DMS53 treated with DMSO at 0.1 percent for 48 hours (cell line): ENCODE results near the gene HSPA14.
"Not testable (repeated sequence)": the region's sequence is repeated elsewhere in the genome, so short reads cannot be mapped to it uniquely, and the experiment has no call there.

Experiments
- DNase-seq: peaks from one replicate; lab custom pipeline; 2025; ENCODE audit not compliant: unreplicated experiment; lab: John Stamatoyannopoulos, UW

The HSPA14 gene, protein sequence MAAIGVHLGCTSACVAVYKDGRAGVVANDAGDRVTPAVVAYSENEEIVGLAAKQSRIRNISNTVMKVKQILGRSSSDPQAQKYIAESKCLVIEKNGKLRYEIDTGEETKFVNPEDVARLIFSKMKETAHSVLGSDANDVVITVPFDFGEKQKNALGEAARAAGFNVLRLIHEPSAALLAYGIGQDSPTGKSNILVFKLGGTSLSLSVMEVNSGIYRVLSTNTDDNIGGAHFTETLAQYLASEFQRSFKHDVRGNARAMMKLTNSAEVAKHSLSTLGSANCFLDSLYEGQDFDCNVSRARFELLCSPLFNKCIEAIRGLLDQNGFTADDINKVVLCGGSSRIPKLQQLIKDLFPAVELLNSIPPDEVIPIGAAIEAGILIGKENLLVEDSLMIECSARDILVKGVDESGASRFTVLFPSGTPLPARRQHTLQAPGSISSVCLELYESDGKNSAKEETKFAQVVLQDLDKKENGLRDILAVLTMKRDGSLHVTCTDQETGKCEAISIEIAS

DNA sequence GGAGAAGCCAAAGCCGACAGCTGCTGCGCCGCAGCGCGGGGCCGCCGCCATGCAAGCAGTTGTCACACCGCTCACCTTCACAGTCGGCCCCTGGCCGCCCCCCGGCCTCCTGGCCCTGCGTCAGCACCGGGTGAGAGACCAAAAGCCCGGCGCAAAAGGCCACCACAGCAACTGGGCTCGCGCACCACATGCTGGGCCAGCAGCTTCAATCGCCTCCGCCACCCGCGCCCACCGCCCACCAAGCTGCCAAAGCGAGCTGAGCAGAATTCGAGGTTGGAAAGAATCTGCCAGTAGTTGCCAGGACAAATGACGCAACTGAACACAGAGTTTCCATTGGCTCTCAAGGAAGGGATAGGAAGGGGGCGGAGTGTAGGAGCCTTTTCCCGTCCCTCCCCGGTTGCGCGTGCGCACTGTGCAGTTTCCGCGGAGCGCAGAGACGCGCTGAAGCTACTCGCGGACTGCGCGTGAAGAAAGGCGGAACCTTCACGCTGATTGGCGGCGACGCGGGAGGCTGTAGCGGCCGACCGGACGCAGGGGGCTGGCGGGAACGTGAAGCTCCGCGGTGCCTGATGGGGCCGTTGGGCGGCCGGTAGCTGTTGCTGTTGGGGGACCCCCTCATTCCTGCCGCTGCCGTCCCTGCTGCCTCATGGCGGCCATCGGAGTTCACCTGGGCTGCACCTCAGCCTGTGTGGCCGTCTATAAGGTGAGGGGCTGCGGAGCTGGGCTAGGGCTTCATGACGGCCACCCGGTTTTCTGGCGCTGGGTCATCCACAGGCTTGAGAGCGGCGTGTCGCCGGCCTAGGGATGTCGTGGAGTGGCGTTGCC, at the start of gene HSPA14, which contains the start of the genes CDNF and MSANTD7:
HSPA14 (plus strand) TSS at position 550 of the 825 bp plus-strand sequence; CDS start at position 647, 97 bp downstream.
CDNF (minus strand) TSS at position 281 of the 825 bp plus-strand sequence; CDS start at position 190, 91 bp downstream.
MSANTD7 (plus strand) TSS at position 550 of the 825 bp plus-strand sequence. CDS start 3,979 bp downstream, outside the sequence.
- peak; percentile 100 for DNase-seq

DNA sequence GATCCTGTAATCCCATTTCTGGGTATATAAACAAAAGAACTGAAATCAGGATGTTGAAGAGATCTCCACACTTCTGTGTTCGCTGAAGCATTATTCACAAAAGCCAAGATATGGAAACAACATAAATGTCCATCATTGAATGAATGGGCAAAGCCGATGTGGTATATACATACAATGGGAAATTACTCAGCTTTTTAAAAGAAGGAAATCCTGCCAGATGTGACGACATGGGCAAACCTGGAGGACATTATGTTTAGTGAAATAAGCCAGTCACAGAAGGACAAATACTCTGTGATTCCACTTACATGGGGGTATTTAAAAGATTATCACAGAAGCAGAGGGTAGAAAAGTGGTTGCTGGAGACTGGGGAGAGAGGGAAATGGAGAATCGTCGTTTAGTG, 39.5 kb upstream of the HSPA14 start:
- no peak for DNase-seq

DNA sequence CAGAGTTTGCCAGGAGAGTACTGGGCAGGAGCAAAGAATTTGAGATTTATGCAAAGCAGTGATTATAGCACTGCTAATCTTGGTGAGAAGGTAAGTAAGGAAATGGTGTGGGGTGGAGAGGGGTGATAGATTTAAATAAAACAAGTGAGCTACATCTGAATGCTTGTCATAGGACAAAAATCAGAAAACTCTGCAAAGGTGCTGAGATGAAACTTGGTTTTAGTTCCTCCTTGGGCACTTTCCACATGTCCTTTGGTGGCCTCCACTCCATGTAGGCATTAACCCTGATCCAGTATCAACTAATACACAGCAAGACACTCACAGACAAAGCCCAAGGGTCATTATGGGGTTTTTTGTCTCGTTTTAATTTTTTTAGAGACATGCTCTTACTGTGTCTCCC, 37.7 kb upstream of the HSPA14 start:
- DNase-seq, result no peak

DNA sequence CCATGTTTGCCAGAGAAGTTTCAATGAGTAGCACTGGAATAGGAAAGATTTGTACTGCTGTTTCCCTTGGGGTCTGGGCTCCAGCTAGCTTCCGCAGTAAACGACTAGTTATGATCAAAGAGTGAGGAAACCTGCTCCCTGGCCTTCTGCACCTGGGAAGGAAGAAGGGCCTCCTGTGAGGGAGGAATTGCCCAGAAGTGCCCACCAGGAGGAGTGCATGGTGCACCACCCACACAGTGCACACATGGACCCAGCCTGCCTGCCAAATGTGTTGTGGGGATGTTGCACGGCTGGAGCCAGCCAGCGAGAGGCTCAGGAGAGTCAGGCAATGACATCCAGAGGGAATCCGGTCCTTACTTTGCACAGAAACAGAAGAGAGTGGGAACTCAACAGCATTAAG, 36.4 kb upstream of the HSPA14 start:
- DNase-seq, result no peak

DNA sequence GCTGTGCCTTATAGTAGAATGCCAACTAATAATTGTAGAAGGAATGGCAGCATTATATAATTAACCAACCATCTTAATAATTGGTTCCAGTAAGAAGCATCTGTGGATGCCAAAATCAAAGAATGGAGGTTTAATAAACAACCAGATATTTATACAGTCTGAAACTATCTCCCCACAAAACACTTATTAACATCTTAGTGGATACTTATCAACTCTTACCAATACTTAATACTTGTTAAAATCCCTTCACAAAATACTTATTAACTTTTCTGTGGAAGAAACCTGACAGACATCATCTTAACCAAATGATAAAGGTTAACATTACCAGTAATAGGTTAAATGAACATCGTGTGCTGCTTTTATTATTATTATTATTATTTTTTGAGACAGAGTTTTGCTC, 34.3 kb upstream of the HSPA14 start:
- no peak for DNase-seq

DNA sequence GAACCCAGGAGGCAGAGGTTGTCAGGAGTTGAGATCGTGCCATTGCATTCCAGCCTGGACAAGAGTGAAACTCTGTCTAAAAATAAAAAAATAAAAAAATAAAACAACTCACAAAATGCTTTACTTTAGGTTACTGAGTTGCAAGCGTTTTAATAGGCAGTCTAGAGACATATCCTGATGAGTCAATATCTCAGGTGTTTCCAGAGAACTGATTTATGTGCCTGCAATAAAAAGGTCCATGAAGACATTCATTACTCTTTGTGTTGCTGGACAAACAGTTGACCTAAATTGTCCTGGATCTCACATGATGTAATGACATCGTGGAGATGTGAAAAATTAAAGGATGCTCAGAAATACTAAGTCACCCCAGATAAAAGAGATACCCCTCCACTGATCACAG, 31.8 kb upstream of the HSPA14 start:
- no peak for DNase-seq

DNA sequence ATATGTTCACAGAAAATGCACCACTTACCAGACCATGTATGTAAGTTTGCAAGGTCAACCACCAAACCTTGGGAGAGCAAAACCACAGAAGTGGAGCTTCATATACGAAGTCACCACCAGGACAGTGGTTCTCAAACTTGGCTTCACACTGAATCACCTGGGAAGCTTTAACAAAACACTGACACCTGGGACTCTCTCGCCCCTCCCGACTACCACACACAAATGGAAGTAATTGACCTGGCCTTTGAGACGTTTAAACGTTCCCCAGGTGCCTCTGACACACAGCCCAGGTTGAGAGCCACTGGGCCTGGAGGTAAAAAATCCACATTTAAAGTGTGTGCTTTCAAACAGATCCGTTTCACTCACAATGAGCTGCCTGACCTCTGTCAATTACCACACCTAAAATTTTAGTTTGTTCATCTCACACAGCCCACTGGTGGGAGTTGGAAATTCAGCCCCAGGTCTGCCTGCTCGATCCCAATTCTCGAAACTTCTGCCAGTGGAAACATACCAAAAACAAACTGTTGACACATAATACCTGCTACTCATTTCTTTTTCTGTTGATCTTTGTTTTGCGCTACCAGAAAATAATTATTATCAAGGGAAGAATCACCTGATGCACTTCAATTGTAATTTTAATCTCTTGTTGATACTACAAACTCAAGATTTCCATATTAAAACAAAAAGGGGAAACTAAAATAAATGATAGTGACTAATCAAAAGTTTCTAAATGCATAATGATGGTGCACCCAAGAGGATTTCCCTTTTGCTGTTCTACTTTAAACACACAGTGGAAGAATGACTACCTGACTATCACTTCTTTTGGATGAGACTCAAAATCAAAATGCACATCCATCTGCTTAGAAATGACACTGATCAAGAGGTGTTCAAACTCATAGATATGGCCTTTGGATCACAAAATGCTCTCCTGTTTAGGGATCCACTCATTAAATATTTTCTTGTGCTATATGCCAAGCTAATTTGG, 26.8 kb upstream of the HSPA14 start:
- no peak for DNase-seq

DNA sequence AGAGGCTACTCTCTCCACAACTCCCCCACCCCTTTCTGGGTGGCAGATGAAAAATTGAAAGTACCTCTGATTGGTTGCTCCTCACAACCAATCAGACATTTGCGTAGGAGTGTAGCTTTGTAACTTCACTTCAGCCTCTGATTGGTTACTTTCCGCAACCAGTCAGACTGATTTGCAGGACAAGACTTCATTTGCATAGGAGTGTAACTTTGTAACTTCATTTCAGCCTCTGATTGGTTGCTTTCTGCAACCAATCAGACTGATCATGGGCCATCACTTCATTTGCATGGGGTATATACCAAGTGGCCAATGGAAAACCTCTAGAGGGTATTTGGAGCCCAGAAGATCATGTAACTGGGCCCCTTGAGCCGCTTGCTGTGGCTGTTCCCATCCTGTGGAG, 25.8 kb upstream of the HSPA14 start:
- DNase-seq, result no peak

DNA sequence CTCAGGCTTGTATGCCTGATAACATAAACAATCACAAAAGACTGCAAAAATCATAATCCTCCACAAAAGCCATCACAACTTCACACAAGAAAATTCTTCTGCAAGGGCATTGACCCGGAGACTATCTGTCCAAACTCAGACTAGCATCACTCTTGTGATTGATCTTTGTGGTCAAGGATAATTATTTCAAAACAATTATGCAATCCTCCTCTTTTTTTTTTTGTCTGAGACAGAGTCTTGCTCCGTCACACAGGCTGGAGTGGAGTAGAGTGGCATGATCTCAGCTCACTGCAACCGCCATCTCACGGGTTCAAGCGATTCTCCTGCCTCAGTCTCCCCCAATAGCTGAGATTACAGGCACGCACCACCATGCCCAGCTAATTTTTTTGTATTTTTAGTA, 22.4 kb upstream of the HSPA14 start:
- DNase-seq, result no peak

DNA sequence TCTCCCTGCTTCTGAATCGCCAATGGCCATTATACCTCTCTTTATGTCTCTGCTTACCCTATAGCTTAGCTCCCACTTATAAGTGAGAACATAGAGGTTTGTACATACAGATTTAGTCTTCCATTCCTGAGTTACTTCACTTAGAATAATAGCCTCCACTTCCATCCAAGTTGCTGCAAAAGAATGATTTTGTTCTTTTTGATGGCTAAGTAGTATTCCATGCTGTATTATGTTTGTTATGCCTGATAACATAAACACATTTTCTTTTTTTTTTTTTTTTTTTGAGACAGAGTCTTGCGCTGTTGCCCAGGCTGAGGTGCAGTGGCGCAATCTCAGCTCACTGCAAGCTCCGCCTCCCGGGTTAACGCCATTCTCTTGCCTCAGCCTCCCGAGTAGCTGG, 21.4 kb upstream of the HSPA14 start:
- not testable (repeated sequence) for DNase-seq

DNA sequence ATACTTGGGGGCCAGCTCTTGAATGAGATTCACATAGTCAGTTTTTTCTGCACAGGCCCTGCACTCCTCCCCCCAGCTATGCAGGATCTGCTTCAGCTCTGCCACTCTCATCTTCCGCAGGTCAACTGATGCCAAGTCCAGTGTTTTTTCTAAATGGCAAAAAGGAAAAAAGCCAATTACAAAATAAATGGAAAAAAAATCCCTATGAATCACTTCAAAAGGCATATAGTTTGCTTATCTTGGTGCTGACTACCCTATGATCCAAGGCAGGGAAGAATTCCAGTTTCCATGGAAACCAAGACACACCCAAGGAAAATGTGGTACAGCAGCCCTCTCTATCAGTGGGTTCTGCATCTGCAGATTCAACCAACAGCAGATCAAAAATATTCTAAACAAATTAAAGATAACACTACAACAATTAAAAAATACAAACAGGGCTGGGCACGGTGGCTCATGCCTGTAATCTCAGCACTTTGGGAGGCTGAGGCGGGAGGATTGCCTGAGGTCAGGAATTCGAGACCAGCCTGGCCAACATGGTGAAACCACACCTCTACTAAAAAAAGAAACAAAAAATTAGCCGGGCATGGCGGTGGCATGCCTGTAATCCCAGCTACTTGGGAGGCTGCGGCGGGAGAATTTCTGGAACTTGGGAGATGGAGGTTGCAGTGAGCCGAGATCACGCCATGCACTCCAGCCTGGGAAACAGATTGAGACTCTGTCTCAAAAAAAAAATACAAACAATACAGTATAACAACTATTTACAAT, 17.9 kb upstream of the HSPA14 start:
- no peak for DNase-seq

DNA sequence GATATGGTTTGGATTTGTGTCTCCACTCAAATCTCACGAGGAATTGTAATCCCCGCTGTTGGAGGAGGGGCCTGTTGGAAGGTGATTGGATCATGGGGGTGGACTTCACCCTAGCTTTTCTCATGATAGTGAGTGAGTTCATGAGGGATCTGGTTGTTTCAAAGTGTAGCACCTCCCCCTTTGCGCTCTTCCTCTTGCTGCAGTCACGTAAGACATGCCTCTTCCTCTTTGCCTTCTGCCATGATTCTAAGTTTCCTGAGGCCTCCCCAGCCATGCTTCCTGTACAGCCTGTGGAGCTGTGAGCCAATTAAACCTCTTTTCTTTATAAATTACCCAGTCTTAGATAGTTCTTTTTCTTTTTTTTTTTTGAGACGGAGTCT, 17.3 kb upstream of the HSPA14 start:
- no peak for DNase-seq

DNA sequence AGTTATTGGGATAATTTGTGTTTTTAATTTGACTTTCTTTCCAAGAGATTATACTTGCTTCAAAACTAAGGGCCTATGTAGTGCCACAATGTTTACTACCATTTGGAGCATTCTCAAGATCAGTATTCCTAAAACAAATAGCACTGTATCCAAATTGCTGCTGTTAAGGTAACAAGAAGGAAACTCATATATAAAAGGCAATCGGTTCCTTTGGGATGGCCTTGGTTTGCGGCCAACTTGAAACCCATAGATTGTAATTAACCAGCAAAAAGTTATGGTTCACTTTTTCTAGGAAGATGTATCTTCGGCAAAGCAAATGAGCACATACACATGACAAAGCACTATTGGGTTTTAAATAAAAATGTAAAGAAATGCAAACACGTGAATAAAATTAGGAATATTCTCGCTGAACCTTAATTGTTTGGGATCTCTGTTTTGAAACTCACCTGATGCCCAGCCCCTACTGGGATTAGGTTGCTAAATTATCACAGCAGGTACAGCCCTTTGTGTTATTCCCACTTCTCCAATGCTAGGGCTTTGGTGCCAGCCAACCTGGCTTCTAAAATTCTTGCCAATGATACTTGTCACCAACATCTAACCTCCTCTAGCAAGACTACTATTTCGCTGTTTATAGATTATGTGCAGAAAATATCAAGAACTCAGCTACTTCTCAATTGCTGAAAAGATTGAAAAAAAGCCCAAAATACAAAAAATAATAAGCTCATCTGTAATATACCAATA, 16.3 kb upstream of the HSPA14 start:
- no peak for DNase-seq

DNA sequence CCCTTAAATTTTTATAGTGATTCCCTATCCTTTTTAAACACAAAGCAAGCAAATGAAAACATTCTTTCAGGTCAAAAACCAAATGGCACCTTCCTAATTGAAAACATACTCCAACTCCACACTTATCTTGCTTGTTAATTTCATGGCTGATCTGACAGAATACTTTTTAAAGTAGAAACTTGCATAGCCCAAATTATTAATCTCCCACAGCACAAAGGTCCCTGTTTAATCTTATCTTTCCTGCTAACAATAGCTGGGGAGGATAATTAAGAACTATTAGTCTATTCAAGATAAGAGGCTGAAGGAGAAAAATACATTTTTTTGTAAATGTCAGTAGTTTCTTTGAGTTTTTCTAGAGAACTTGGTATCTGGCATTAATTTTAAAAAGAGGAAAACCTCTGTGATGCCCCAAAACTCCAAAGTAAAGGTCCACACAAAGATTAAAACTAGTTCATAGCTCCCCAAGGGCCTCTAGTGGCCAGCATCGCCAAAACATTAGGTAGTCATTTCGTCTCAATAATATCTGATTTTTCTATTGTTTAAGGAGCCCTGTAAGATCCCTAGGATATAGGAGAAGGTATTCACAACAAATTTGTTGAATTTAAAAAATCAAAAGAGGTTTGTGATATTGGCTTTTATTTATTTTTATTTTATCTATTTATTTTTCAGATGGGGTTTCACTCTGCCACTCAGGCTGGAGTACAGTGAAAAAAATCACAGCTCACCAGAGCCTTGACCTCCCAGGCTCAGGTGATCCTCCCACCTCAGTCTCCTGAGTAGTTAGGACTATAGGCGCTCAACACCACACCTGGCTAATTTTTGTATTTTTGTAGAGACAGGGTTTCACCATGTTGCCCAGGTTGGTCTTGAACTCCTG, 15.0 kb upstream of the HSPA14 start:
- peak; percentile 53 for DNase-seq

DNA sequence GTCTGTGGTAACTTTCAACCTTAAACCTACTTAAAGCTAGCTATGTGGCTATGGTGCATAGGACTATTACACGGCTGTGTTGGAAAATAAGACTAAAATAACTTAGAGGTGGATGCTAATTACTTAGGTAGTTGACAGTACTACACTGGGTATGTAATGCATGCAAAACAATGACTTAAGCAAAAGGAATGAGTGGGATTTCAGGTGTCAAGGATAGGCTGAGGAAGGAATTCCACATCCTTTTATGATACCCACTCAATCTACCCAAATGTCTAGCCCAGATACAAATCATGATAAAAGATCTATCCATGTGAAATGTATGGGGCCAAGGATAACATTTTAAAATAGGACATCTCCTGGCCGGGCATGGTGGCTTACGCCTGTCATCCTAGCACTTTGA, 14.1 kb upstream of the HSPA14 start:
- DNase-seq, result no peak

DNA sequence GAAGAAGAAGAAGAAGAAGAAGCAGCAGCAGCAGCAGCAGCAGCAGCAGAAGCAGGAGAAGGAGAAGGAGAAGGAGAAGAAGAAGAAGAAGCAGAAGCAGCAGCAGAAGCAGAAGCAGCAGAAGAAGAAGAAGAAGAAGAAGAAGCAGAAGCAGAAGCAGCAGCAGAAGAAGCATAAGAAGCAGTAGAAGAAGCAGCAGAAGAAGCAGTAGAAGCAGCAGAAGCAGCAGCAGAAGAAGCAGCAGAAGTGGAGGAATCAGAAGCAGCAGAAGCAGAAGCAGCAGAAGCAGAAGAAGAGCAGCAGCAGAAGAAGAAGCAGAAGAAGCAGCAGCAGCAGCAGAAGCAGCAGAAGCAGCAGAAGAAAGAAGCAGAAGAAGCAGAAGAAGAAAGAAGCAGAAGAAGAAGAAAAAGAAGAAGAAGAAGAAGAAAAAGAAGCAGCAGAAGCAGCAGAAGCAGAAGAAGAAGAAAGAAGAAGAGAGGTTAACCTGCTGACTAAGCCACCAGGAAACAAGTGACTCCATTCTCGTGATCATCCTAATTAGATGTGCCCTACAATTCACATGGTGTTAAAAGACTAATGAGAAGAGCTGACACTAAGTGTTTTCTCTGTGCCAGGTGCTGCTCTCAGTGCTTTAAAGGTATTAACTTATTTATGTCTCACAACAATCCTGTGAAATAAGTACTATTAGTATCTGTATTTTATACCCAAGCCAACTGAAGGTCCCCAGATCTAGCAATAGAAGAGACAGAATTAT, 11.9 kb upstream of the HSPA14 start:
- no peak for DNase-seq

DNA sequence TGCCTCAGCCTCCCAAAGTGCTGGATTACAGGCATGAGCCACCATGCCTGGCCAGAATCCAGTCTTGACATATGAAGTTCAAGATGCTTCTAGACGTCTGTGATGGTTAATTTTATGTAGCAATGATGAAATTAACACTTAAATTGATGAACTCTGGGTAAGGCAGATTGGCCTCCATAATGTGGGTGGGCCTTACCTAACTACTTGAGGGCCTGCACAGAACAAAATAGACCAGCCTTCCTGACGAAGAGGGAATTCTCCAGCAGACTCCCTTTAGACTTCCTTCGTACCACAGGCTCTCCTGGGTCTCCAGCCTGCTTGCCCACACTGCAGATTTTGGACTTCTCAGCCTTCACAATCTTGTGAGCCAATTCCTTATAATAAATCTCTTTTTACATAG, 5.0 kb upstream of the HSPA14 start:
- DNase-seq, result no peak

DNA sequence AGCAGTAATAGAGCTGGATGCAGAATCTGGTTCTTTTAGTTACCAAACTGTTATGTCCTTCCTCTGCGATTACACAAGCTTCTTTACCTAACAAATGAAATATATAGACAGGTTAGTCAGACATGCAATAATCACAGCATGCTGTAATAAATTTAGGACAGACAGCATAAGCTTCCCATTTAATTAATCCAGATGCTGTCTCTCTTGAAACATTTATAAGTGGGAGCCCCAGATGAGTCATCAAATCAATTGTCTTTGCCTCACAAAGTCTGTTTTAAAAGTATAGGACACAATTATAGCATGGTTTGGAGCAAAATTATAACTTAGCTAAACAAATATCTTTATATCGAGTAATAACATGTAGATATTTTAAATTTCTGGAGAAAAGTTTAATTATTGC, 1.9 kb upstream of the HSPA14 start:
- DNase-seq, result no peak
